ENCODE measurements around the gene HOXC12. TPM values are rescaled to one million over a fixed set of nuclear protein-coding genes. Genes with fewer than 3 reads are reported as not detected.

HOXC12 gene
- total RNA-seq, 1 experiment from 2014 or later: 5.1 TPM

GRCh38 chr12:53937596-53938325, 16.9 kb upstream of the HOXC12 start:
- H3K36me3 ChIP-seq (ENCODE audit: control insufficient read depth, insufficient read depth, low read length): peaks cover 5% of the 10 kb centered on the region; the same call in 1 of the 2 replicates
- POLR2A ChIA-PET: interaction anchor here (0.6 kb wide), 1 partner anchor 27 kb away, joined by 3 read pairs; no protein-coding TSS in a partner anchor
- H3K4me3 ChIP-seq (ENCODE audit: low read depth in 2 of 2, low read length in 2 of 2): peak overlapping the region; percentile 86 to 98
- peak overlapping the region; percentile 75 for H3K27ac ChIP-seq (ENCODE audit: low read length)
- TF ChIP-seq TCF7L2 (IDR thresholded peaks at IDR 0.05; ENCODE audit: low read depth, low read length) (no peak), POLR2AphosphoS5 (IDR thresholded peaks at IDR 0.05; ENCODE audit: low read depth, low read length) (no peak), SIN3A (IDR thresholded peaks at IDR 0.05; ENCODE audit: borderline replicate concordance, insufficient read depth, low read depth, low read length) (no peak), CTCF (IDR thresholded peaks at IDR 0.05) (no peak)
- TF ChIP-seq, protein P1, sequence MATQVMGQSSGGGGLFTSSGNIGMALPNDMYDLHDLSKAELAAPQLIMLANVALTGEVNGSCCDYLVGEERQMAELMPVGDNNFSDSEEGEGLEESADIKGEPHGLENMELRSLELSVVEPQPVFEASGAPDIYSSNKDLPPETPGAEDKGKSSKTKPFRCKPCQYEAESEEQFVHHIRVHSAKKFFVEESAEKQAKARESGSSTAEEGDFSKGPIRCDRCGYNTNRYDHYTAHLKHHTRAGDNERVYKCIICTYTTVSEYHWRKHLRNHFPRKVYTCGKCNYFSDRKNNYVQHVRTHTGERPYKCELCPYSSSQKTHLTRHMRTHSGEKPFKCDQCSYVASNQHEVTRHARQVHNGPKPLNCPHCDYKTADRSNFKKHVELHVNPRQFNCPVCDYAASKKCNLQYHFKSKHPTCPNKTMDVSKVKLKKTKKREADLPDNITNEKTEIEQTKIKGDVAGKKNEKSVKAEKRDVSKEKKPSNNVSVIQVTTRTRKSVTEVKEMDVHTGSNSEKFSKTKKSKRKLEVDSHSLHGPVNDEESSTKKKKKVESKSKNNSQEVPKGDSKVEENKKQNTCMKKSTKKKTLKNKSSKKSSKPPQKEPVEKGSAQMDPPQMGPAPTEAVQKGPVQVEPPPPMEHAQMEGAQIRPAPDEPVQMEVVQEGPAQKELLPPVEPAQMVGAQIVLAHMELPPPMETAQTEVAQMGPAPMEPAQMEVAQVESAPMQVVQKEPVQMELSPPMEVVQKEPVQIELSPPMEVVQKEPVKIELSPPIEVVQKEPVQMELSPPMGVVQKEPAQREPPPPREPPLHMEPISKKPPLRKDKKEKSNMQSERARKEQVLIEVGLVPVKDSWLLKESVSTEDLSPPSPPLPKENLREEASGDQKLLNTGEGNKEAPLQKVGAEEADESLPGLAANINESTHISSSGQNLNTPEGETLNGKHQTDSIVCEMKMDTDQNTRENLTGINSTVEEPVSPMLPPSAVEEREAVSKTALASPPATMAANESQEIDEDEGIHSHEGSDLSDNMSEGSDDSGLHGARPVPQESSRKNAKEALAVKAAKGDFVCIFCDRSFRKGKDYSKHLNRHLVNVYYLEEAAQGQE (IDR thresholded peaks at IDR 0.05; ENCODE audit: insufficient read depth in 1 of 2, low read depth in 2 of 2, low read length in 1 of 2): no peak
- peaks cover 34% of the 10 kb centered on the region for H3K4me1 ChIP-seq (ENCODE audit: control insufficient read depth, insufficient read depth, low read length)
- BruUV-seq (replicated peaks): TSS peak; percentile 89
- in situ Hi-C loops (cut with HindIII; ENCODE audit: low pct_unique_long_range_greater_than_20kb, low sequenced_read_pairs) (no loop called here), intact Hi-C loops (cut with micrococcal nuclease; ENCODE audit: unreplicated experiment) (loop anchor here (1.0 to 5.0 kb wide), 2 partner anchors 37 to 90 kb away; partner anchors contain the start of gene HOTAIR)
- CTCF ChIA-PET: interaction anchor here (0.5 kb wide), 1 partner anchor 282 kb away, joined by 8 read pairs; no protein-coding TSS in a partner anchor
- H3K9me3 ChIP-seq (ENCODE audit: control insufficient read depth, insufficient read depth, low read depth, low read length): no peaks in the 10 kb centered on the region
- DNase-seq (ENCODE audit: low read depth, low spot score) (no peak), ATAC-seq (no peak)
- no peaks in the 10 kb centered on the region for H3K27me3 ChIP-seq (ENCODE audit: control insufficient read depth, insufficient read depth, low read length)

- intact Hi-C loops (cut with micrococcal nuclease; ENCODE audit: unreplicated experiment) (loop anchor here (1.0 to 5.0 kb wide), 2 partner anchors 36 to 91 kb away; partner anchors contain the start of gene HOTAIR), in situ Hi-C loops (cut with HindIII; ENCODE audit: low pct_unique_long_range_greater_than_20kb, low sequenced_read_pairs) (no loop called here)
- POLR2A ChIA-PET: interaction anchor here (0.6 to 0.7 kb wide), 3 partner anchors 26 to 54 kb away, joined by 3 to 9 read pairs (median 4); no protein-coding TSS in a partner anchor
- Histone ChIP-seq H3K9me3 (ENCODE audit: control insufficient read depth, insufficient read depth, low read depth, low read length) (no peaks in the 10 kb centered on the region), H3K27me3 (ENCODE audit: control insufficient read depth, insufficient read depth, low read length) (no peaks in the 10 kb centered on the region), H3K4me3 (ENCODE audit: low read depth in 2 of 2, low read length in 2 of 2) (peak within 1 kb of the TSS; percentile 86 to 98), H3K36me3 (ENCODE audit: control insufficient read depth, insufficient read depth, low read length) (peaks cover 5% of the 10 kb centered on the region; the same call in 1 of the 2 replicates), H3K27ac (ENCODE audit: low read length) (peak within 1 kb of the TSS; percentile 99), H3K4me1 (ENCODE audit: control insufficient read depth, insufficient read depth, low read length) (peaks cover 37% of the 10 kb centered on the region)
- TF ChIP-seq POLR2AphosphoS5 (IDR thresholded peaks at IDR 0.05; ENCODE audit: low read depth, low read length): peak; percentile 71
- no peak for TF ChIP-seq CTCF (IDR thresholded peaks at IDR 0.05)
- CTCF ChIA-PET: interaction anchor here (0.5 to 1.0 kb wide), 3 partner anchors 12 to 281 kb away, joined by 3 to 8 read pairs (median 3); no protein-coding TSS in a partner anchor
- no TSS peak for BruUV-seq (replicated peaks)
- DNase-seq (ENCODE audit: low read depth, low spot score) (peak; percentile 95), ATAC-seq (peak; percentile 82)
Observed at GRCh38 chr12:53938326-53939140, 16.2 kb upstream of the HOXC12 start, which contains the start of gene HOXC13. HOXC13 (plus strand) TSS chr12:53938831; CDS start chr12:53938907, 76 bp downstream.

Data from Panc1 (cell line).